SK-N-SH treated with all-trans-retinoic acid at 6 μM for 48 hours (cell line): ENCODE measurements around the gene SPTSSB.

Experiments used
- OSR1 ChIP-seq: fragments of 250-450 bp; sonication (Bioruptor Pico); IDR thresholded peaks from 2 replicates; pipeline ENCODE4 v1.8.0; 2022; ENCODE audit warnings: moderate library complexity, mild to moderate bottlenecking, inconsistent platforms
- ZC3H10 ChIP-seq: fragments of 250-450 bp; sonication (Bioruptor Pico); IDR thresholded peaks from 2 replicates; pipeline ENCODE4 v1.5.1; 2021; ENCODE audit warnings: mild to moderate bottlenecking, moderate library complexity
- ZFP3 ChIP-seq: fragments of 250-450 bp; sonication (Bioruptor Pico); IDR thresholded peaks from 2 replicates; pipeline ENCODE4 v1.5.0; 2020; ENCODE audit warnings: mild to moderate bottlenecking, moderate library complexity

- TF ChIP-seq OSR1 (CRISPR knock-in tag) (no peak), ZFP3 (CRISPR knock-in tag) (no peak), ZC3H10 (no peak)
These were observed 17.5 kb upstream of the SPTSSB start for GRCh38 chr3:161388855-161389254.
